Left lobe of liver (tissue), 2 donors: ENCODE measurements around the gene C2orf66. TPM values are rescaled to one million over a fixed set of nuclear protein-coding genes. Genes with fewer than 3 reads are reported as not detected.

Experiments
- ATAC-seq: fragments of 200-7000 bp; cut with Tn5 transposase; one replicate; pipeline ENCODE4 v1.9.1; 2020; ENCODE audit warnings: mild to moderate bottlenecking, moderate library complexity
- DNase-seq: peaks from one replicate; pipeline ENCODE4 v3.0.0-alpha.2; 2020; ENCODE audit warnings: low spot score
- total RNA-seq: library from RNA; stranded (reverse); gene quantifications from one replicate; pipeline ENCODE4 v1.2.1, GENCODE V29; 2021
- donor health status: DM: no; HTN: no; CAD: no; lungs with moderate emphysema.
- donor health status: DM: no; HTN: yes; CAD: no.

The C2orf66 gene
- not detected for total RNA-seq

- ATAC-seq = no peak
- DNase-seq = no peak
Observed at GRCh38 chr2:196809260-196809659, at the start of gene C2orf66. Gene C2orf66, minus strand, starts transcription at chr2:196809355. Its CDS starts 19 bp downstream, at chr2:196809336.

- ATAC-seq = no peak
- DNase-seq = no peak
Observed at GRCh38 chr2:196854629-196855028, 45.5 kb upstream of the C2orf66 start.

- ATAC-seq (no peak), DNase-seq (no peak)
Observed at GRCh38 chr2:196853301-196854087, 44.3 kb upstream of the C2orf66 start.

- ATAC-seq (no peak), DNase-seq (no peak)
Observed at GRCh38 chr2:196851088-196851487, 41.9 kb upstream of the C2orf66 start.

- DNase-seq (no peak), ATAC-seq (peak; percentile 86)
Observed at GRCh38 chr2:196849895-196850294, 40.7 kb upstream of the C2orf66 start.

- ATAC-seq (no peak), DNase-seq (no peak)
Observed at GRCh38 chr2:196846295-196846694, 37.1 kb upstream of the C2orf66 start.

- ATAC-seq (no peak), DNase-seq (no peak)
Observed at GRCh38 chr2:196845371-196845770, 36.2 kb upstream of the C2orf66 start.

GRCh38 chr2:196840171-196840570 is 31.0 kb upstream of the C2orf66 start:
- DNase-seq = no peak
- ATAC-seq = no peak

GRCh38 chr2:196839574-196839973 is 30.4 kb upstream of the C2orf66 start:
- DNase-seq = no peak
- ATAC-seq = no peak

- no peak for ATAC-seq
- no peak for DNase-seq
Observed at GRCh38 chr2:196836440-196836839, 27.3 kb upstream of the C2orf66 start.

- DNase-seq = no peak
- ATAC-seq = no peak
Observed at GRCh38 chr2:196830701-196831100, 21.5 kb upstream of the C2orf66 start.

- DNase-seq = no peak
- ATAC-seq = no peak
Observed at GRCh38 chr2:196827356-196827755, 18.2 kb upstream of the C2orf66 start.

- no peak for ATAC-seq
- no peak for DNase-seq
Observed at GRCh38 chr2:196823750-196824522, 14.8 kb upstream of the C2orf66 start.

GRCh38 chr2:196821195-196821594 is 12.0 kb upstream of the C2orf66 start:
- ATAC-seq (no peak), DNase-seq (no peak)

- DNase-seq (no peak), ATAC-seq (no peak)
Observed at GRCh38 chr2:196808083-196808665, 981 bp downstream of the C2orf66 start.

GRCh38 chr2:196804381-196804780 is 4.8 kb downstream of the C2orf66 start:
- DNase-seq = no peak

GRCh38 chr2:196802401-196802800 is 6.8 kb downstream of the C2orf66 start:
- DNase-seq (no peak), ATAC-seq (no peak)

More at GRCh38 chr2:196804381-196804780, 4.8 kb downstream of the C2orf66 start:
- no peak for ATAC-seq

- no peak for DNase-seq
Observed at GRCh38 chr2:196801674-196802261, 7.4 kb downstream of the C2orf66 start.

GRCh38 chr2:196798980-196799379 is 10.2 kb downstream of the C2orf66 start:
- ATAC-seq = peak; percentile 21
- DNase-seq = no peak

More at GRCh38 chr2:196801674-196802261, 7.4 kb downstream of the C2orf66 start:
- no peak for ATAC-seq

- no peak for ATAC-seq
- DNase-seq = no peak
Observed at GRCh38 chr2:196792865-196793264, 16.3 kb downstream of the C2orf66 start.

GRCh38 chr2:196783431-196784094 is 25.6 kb downstream of the C2orf66 start:
- no peak for DNase-seq

More at GRCh38 chr2:196783431-196784094, 25.6 kb downstream of the C2orf66 start:
- ATAC-seq = no peak
